PFSK-1 (cell line): ENCODE results near the gene COL4A2.

Experiments
- FOXP2 ChIP-seq: optimal IDR thresholded peaks from 2 replicates; pipeline ENCODE3; 2011; ENCODE audit warnings: borderline replicate concordance, control low read depth, inconsistent platforms; ENCODE audit not compliant: insufficient read depth; ENCODE audit errors: extremely low read length, extremely low read depth
- POLR2AphosphoS5 ChIP-seq: IDR thresholded peaks from 2 replicates; pipeline ENCODE4 v1.6.1; 2012; ENCODE audit warnings: low read depth, mild to moderate bottlenecking, control low read depth, low read length, moderate library complexity
- REST ChIP-seq, 2 experiments: IDR thresholded peaks; 2 replicates each; pipeline versions ENCODE4 v1.6.1 to v1.8.0; 2011 to 2012; ENCODE audit warnings: low read depth in 2 of 2, low read length in 2 of 2, control low read depth in 1 of 2, inconsistent platforms in 1 of 2, mild to moderate bottlenecking in 1 of 2, moderate library complexity in 1 of 2; ENCODE audit not compliant: insufficient read depth in 1 of 2
- SIN3A ChIP-seq: IDR thresholded peaks from 2 replicates; pipeline ENCODE4 v1.6.1; 2012; ENCODE audit warnings: mild to moderate bottlenecking, low read length, moderate library complexity, borderline replicate concordance; ENCODE audit not compliant: insufficient read depth
- TAF1 ChIP-seq: IDR thresholded peaks from 2 replicates; pipeline ENCODE4 v1.6.1; 2012; ENCODE audit warnings: low read length, control low read depth, borderline replicate concordance; ENCODE audit not compliant: insufficient read depth

COL4A2 gene

GRCh38 chr13:110475117-110475516 lies 168.0 kb downstream of the COL4A2 start:
- TF ChIP-seq FOXP2, result no peak

- TF ChIP-seq SIN3A (no peak), REST (IDR thresholded peaks at IDR 0.05; ENCODE audit: insufficient read depth in 1 of 2, low read depth in 2 of 2, low read length in 2 of 2) (no peak), POLR2AphosphoS5 (no peak), TAF1 (no peak), FOXP2 (no peak)
These were observed 168.6 kb downstream of the COL4A2 start for GRCh38 chr13:110475550-110476219.

GRCh38 chr13:110476220-110476617 lies 169.1 kb downstream of the COL4A2 start:
- TF ChIP-seq TAF1 (no peak), SIN3A (no peak), FOXP2 (no peak), REST (IDR thresholded peaks at IDR 0.05; ENCODE audit: insufficient read depth in 1 of 2, low read depth in 2 of 2, low read length in 2 of 2) (no peak), POLR2AphosphoS5 (no peak)

- TF ChIP-seq TAF1, result no peak
- TF ChIP-seq SIN3A, result no peak
- TF ChIP-seq FOXP2, result no peak
- no peak for TF ChIP-seq REST (IDR thresholded peaks at IDR 0.05; ENCODE audit: insufficient read depth in 1 of 2, low read depth in 2 of 2, low read length in 2 of 2)
- no peak for TF ChIP-seq POLR2AphosphoS5
These were observed 170.7 kb downstream of the COL4A2 start for GRCh38 chr13:110477706-110478245.

- no peak for TF ChIP-seq REST (IDR thresholded peaks at IDR 0.05; ENCODE audit: insufficient read depth in 1 of 2, low read depth in 2 of 2, low read length in 2 of 2)
- no peak for TF ChIP-seq FOXP2
- TF ChIP-seq TAF1, result no peak
- no peak for TF ChIP-seq SIN3A
These were observed 171.5 kb downstream of the COL4A2 start for GRCh38 chr13:110478405-110479214.
